ENCODE results near the gene CLEC4M.
A peak's percentile ranks its signal among the peaks of the same experiment; 100 is the strongest.
"Not testable (repeated sequence)": the region's sequence is repeated elsewhere in the genome, so short reads cannot be mapped to it uniquely, and the experiment has no call there.

Gene CLEC4M

GRCh38 chr19:7742575-7742974 is 20.5 kb upstream of the CLEC4M start:
- no peak for DNase-seq (ENCODE audit: low spot score)

- no peak for DNase-seq (ENCODE audit: low spot score)
These were observed 20.1 kb upstream of the CLEC4M start for GRCh38 chr19:7742991-7743390.

GRCh38 chr19:7743425-7743841 is 19.6 kb upstream of the CLEC4M start:
- no peak for DNase-seq (ENCODE audit: low spot score)

GRCh38 chr19:7744199-7744786 is 18.8 kb upstream of the CLEC4M start:
- DNase-seq (ENCODE audit: low spot score): no peak

DNA sequence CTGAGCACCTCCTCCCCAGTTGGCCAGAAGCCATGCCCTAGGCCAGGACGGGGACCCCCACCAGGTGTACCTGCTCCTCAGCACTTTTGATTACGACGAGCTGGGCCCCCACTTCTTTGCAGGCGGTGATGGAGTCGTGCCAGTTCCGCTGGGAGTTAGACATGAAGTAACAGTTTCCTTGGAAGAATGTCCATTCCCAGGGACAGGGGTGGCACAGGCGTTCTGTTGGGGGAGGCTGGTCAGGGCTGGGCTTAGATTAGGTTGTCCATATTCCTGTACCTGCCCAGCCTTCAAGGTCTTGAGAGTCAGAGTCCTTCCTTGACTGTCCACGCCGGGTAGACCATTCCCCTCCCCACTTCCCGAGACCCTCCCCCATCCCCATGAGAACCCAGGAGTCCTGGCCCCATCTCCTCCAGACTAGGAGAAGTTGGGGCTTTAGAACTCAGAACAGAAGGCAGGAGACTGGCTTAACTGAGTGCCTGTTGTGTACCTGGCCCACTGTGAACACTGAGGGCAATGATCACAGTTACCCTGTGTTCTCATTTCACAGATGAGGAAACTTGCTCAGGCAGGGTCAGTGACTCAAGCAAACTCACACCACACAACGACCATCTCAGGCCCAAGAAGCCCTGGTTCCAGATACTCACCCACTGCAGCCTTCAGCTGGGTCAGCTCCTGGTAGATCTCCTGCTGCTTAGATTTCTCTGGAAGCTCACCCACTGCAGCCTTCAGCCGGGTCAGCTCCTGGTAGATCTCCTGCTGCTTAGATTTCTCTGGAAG is 18.0 kb upstream of the CLEC4M start:
- DNase-seq (ENCODE audit: low spot score): no peak

GRCh38 chr19:7746306-7746705 is 16.7 kb upstream of the CLEC4M start:
- DNase-seq (ENCODE audit: low spot score): not testable (repeated sequence)

GRCh38 chr19:7746903-7747884 is 15.8 kb upstream of the CLEC4M start, which contains the start of gene CD209:
Gene CD209 (minus strand): TSS chr19:7747534. CDS start chr19:7747511, 23 bp downstream.
- DNase-seq (ENCODE audit: low spot score): no peak

DNA sequence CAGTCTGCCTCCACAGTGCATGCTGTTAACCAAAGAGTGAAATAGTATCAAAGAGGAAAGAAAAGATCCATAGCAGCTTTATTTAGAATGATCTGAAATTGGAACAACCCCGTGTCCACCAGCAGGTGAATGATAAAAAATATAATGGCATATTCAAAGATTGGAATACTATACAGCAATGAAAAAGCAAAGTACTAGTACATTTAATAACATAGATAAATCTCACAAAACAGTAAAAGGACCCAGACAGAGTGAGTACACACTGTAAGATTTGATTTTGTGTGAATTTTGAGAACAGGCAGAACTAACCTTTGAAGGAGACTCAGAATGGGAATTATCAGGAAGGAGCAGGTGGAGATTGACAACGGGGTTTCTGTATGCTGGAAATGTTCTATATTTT is 14.9 kb upstream of the CLEC4M start:
- DNase-seq (ENCODE audit: low spot score): no peak

DNA sequence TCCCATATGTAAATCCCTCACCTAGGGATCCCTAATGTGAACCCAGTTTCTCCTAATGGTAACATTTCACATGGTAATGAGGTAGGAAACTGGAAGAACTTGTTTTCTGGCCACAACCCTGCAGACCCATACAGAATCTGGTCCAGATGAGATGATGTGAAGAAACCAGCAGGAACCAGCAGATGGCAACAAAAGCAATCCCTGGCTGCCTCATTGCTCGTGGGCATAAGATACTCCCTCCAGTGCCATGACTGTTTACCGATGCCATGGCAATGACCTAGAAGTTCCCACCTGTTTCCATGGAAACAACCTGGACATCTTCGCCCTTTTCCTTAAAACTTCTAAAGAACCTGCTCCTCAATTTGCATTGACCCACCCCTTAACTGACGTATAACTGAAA is 14.3 kb upstream of the CLEC4M start:
- no peak for DNase-seq (ENCODE audit: low spot score)

DNA sequence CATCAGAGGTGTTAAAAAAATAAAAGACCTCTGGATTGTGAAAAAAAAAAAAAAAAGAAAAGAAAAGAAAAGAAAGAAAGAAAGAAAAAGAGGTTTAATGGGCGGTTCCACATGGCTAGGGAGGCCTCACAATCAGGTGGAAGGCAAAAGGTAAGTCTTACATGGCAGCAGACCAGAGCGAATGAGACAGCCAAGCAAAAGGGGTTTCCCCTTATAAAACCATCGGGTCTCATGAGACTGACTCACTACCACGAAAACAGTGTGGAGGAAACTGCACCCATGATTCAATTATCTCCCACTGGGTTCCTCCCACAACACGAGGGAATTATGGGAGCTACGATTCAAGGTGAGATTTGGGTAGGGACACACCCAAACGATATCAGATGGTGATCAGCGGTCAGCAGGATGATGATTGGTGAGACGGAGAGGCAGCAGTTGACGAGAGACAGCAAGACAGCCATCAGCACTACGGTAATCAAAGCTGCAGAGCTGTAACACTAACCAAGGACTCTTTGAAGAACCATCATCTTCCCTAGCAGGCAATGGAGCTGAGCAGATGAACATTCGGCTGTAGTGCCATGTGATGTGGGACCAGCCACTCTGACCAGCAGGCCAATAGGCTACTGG is 11.8 kb upstream of the CLEC4M start:
- DNase-seq (ENCODE audit: low spot score): peak; percentile 52

GRCh38 chr19:7756258-7756657 is 6.8 kb upstream of the CLEC4M start:
- no peak for DNase-seq (ENCODE audit: low spot score)

DNA sequence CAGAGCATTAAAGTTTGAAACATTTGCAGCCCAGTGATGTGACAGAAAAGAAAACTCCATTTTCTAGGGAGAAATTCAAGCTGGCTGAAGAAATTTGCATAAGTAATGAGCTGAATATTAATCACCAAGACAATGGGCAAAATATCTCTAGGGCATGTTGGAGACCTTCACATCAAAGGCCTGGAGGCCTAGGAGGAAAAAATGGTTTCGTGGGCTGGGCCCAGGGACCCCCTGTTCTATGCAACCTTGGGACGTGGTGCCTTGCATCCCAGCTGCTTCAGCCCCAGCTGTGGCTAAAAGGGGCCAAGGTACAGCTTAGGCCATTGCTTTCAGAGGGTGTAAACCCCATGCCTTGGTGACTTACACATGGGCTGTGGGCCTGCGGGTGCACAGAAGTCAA is 5.7 kb upstream of the CLEC4M start:
- DNase-seq (ENCODE audit: low spot score): no peak

DNA sequence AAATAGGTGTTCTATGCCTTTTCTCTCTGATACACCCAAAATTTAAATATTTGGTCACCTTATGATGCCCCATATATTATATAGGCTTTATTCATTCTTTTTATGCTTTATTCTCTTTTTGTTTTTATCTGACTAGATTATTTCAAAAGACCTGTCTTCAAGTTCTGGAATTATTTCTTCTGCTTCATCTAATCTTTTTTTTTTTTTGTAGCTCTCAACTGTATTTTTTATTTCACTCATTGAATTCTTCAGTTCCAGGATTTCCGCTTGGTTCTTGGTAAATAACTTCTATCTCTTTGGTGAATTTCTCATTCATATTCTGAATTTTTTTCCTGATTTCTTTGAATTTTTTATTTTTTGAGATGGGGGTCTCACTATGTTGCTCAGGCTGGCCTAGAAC is 3.9 kb upstream of the CLEC4M start:
- no peak for DNase-seq (ENCODE audit: low spot score)

GRCh38 chr19:7763696-7764095 is 653 bp downstream of the CLEC4M start:
- DNase-seq (ENCODE audit: low spot score): no peak

- DNase-seq (ENCODE audit: low spot score): not testable (repeated sequence)
These were observed 1.1 kb downstream of the CLEC4M start for GRCh38 chr19:7764157-7764556.

- not testable (repeated sequence) for DNase-seq (ENCODE audit: low spot score)
These were observed 2.0 kb downstream of the CLEC4M start for GRCh38 chr19:7765043-7765442.

DNA sequence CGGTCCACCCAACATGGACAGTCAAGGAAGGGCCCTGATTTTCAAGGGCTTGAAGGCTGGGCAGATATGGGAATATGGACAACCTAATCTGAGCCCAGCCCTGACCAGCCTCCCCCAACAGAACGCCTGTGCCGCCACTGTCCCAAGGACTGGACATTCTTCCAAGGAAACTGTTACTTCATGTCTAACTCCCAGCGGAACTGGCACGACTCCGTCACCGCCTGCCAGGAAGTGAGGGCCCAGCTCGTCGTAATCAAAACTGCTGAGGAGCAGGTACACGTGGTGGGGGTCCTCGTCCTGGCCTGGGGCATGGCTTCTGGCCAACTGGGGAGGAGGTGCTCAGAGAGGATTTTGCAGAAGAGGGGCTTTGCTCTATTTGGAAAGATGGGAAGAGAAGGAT is 3.5 kb downstream of the CLEC4M start:
- DNase-seq (ENCODE audit: low spot score): no peak

- no peak for DNase-seq (ENCODE audit: low spot score)
These were observed 4.4 kb downstream of the CLEC4M start for GRCh38 chr19:7767487-7767886.

DNA sequence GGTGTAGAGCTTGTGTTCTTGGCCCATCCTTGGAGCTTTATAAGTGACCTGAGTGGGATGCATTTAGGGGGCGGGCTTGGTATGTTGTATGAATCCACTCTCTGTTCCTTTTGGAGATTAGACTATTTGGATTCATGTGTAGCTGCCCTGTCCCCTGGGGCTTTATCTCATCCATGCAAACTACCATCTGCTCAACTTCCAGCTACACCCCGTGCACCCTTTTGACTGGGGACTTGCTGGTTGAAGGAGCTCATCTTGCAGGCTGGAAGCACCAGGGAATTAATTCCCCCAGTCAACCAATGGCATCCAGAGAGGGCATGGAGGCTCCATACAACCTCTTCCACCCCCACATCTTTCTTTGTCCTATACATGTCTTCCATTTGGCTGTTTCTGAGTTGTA is 6.1 kb downstream of the CLEC4M start:
- no peak for DNase-seq (ENCODE audit: low spot score)

GRCh38 chr19:7771072-7771471 is 8.0 kb downstream of the CLEC4M start:
- no peak for DNase-seq (ENCODE audit: low spot score)

DNA sequence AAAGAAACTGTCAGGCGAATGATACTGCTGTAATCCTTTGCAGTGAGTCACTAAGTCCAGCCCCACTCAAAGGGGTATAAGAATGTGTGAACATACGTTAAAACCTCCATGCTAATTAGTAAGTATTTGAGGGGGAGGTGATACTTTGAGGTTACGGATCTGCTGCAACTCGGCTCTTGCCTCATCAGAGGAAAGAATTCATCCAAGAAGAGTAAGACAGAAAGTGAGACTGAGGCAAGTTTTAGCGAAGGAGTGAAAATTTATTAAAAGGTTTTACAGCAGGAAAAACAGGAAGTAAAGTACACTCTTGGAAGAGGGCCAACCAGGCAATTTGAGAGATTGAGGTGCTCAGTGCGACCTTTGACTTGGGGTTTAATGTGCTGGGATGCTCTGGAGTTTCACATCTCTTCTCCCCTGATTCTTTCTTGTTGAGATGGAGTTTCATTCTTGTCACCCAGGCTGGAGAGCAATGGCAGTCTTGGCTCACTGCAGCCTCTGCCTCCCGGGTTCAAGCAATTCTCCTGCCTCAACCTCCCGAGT is 9.8 kb downstream of the CLEC4M start:
- DNase-seq (ENCODE audit: low spot score): peak; percentile 49

DNA sequence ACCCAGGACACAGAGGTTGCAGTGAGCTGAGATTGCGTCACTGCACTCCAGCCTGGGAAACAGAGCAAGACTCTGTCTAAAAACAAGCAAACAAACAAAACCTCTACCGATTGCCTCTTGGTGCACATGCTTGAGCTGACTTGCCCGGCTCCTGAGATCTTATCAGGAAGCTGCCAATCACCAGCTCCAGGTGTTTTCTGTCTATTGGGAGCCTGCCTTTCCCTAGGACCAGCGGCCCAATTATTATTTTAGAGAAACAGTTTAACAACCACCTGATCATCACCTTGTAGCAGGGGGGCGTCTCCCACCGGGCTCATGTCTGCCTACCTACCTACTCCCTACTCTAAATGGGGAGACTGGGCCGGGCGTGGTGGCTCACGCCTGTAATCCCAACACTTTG is 10.8 kb downstream of the CLEC4M start:
- no peak for DNase-seq (ENCODE audit: low spot score)
